ENCODE measurements around the gene RNU7-1. TPM values are rescaled to one million over a fixed set of nuclear protein-coding genes. Genes with fewer than 3 reads are reported as not detected.

RNU7-1 gene
- total RNA-seq, 4 donors from 2014 or later = not detected

- peak overlapping the region; percentile 63 for H3K27ac ChIP-seq
- peaks cover 7% of the 10 kb centered on the region for H3K36me3 ChIP-seq
- peak overlapping the region; percentile 44 for H3K4me3 ChIP-seq
- peak in 1 of 2 donors; percentile 77 for DNase-seq (ENCODE audit: low spot score in 2 of 2)
- 75% methylated on average over 20 of the region's 22 CpGs for WGBS
- H3K27me3 ChIP-seq = no peaks in the 10 kb centered on the region
- H3K4me1 ChIP-seq = peaks cover 12% of the 10 kb centered on the region
- H3K9me3 ChIP-seq = no peaks in the 10 kb centered on the region
- TF ChIP-seq POLR2A (IDR thresholded peaks at IDR 0.05) (no peak), EP300 (IDR thresholded peaks at IDR 0.05) (no peak), POLR2AphosphoS5 (IDR thresholded peaks at IDR 0.05) (no peak), CTCF (IDR thresholded peaks at IDR 0.05) (no peak)
Measured at GRCh38 chr12:6952121-6952862, 8.7 kb downstream of the RNU7-1 start.

- H3K27me3 ChIP-seq = no peaks in the 10 kb centered on the region
- 85% methylated on average over 12 of the region's 15 CpGs for WGBS
- H3K4me3 ChIP-seq = peak overlapping the region; percentile 44
- peaks cover 17% of the 10 kb centered on the region for H3K4me1 ChIP-seq
- peaks cover 7% of the 10 kb centered on the region for H3K36me3 ChIP-seq
- H3K27ac ChIP-seq = peak overlapping the region; percentile 55
- DNase-seq (ENCODE audit: low spot score in 2 of 2) = no peak
- no peaks in the 10 kb centered on the region for H3K9me3 ChIP-seq
- no peak for TF ChIP-seq POLR2A (IDR thresholded peaks at IDR 0.05)
- TF ChIP-seq POLR2AphosphoS5 (IDR thresholded peaks at IDR 0.05) = no peak
- no peak for TF ChIP-seq EP300 (IDR thresholded peaks at IDR 0.05)
- TF ChIP-seq CTCF (IDR thresholded peaks at IDR 0.05) = no peak
Measured at GRCh38 chr12:6952863-6953441, 9.3 kb downstream of the RNU7-1 start.

DNA sequence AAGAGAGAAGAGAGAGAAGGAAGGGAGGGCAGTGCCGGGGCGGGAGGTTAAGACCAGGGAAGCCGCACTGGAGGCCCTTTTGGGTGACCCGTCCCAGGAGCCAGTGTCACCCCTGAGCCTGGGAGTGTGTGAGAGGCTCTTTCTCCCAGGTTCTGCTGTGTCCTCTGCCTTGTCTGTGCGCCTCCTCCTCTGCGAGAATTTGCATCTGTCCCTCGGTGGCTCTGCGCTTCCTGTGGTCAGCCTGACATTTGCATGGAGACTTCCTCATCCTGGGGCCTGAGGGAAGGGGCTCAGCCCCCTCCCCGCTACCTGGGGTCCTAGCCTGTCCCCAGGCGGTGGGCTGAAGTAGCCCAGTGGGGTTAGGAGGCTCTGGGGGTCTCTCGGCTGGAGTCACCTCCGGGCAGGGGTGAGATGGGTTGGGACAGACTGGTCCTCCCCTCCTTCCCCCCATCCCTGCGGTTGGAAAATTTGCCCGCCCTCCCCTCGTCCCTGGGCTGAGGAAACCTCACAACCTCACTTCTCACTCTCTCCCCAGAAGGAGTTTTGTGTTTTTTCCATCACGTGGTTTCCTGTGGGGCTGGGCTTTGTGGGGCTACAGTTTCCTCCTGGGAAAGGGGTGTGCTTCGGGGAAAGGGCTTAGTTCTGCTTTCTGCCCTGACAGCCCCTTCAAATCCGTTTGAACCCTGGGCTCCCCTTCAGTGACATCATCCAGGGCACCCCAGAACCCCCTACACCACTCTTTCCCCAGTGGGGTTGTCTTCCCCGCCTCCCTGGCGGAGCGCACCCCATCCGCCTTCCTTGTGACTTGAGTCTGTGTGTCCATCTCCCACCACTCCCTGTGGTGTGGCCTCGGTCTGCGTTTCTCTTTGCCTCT, 10.1 kb downstream of the RNU7-1 start:
- Histone ChIP-seq H3K27ac (peak overlapping the region; percentile 55), H3K27me3 (no peaks in the 10 kb centered on the region), H3K4me1 (peaks cover 25% of the 10 kb centered on the region), H3K4me3 (peak overlapping the region; percentile 44), H3K36me3 (peaks cover 7% of the 10 kb centered on the region), H3K9me3 (no peaks in the 10 kb centered on the region)
- DNase-seq (ENCODE audit: low spot score in 2 of 2) = peak; percentile 75 to 79
- TF ChIP-seq CTCF (IDR thresholded peaks at IDR 0.05) = no peak
- no peak for TF ChIP-seq POLR2AphosphoS5 (IDR thresholded peaks at IDR 0.05)
- no peak for TF ChIP-seq EP300 (IDR thresholded peaks at IDR 0.05)
- TF ChIP-seq POLR2A (IDR thresholded peaks at IDR 0.05) = no peak
- 65% methylated on average over 21 of the region's 24 CpGs for WGBS

- Histone ChIP-seq H3K4me3 (no peak overlapping the region), H3K4me1 (peaks cover 32% of the 10 kb centered on the region), H3K27ac (no peak overlapping the region), H3K9me3 (no peaks in the 10 kb centered on the region), H3K27me3 (no peaks in the 10 kb centered on the region), H3K36me3 (peaks cover 7% of the 10 kb centered on the region)
- TF ChIP-seq EP300 (IDR thresholded peaks at IDR 0.05) = no peak
- TF ChIP-seq CTCF (IDR thresholded peaks at IDR 0.05) = no peak
- no peak for TF ChIP-seq POLR2A (IDR thresholded peaks at IDR 0.05)
- no peak for TF ChIP-seq POLR2AphosphoS5 (IDR thresholded peaks at IDR 0.05)
- DNase-seq (ENCODE audit: low spot score in 2 of 2) = no peak
- 78% methylated on average over 13 of the region's 21 CpGs for WGBS
Measured at GRCh38 chr12:6954316-6955107, 10.9 kb downstream of the RNU7-1 start.
